Choroid plexus epithelial cell (primary cell): ENCODE measurements around the gene GJB3.
"Not testable (repeated sequence)": the region's sequence is repeated elsewhere in the genome, so short reads cannot be mapped to it uniquely, and the experiment has no call there.

Source experiments
- DNase-seq: peaks from one replicate; pipeline ENCODE4 v3.0.0-alpha.2; 2010; ENCODE audit warnings: low read depth
- H3K4me3 ChIP-seq: 2 replicates; pipeline ENCODE4 v1.5.1; 2011; ENCODE audit warnings: low read depth, mild to moderate bottlenecking, control low read depth, low read length, moderate library complexity
- CTCF ChIP-seq: conservative IDR thresholded peaks from 2 replicates; pipeline ENCODE4 v1.5.1; 2011; ENCODE audit warnings: low read depth, mild to moderate bottlenecking, control low read depth, inconsistent platforms, low read length, moderate library complexity

Gene GJB3

DNA sequence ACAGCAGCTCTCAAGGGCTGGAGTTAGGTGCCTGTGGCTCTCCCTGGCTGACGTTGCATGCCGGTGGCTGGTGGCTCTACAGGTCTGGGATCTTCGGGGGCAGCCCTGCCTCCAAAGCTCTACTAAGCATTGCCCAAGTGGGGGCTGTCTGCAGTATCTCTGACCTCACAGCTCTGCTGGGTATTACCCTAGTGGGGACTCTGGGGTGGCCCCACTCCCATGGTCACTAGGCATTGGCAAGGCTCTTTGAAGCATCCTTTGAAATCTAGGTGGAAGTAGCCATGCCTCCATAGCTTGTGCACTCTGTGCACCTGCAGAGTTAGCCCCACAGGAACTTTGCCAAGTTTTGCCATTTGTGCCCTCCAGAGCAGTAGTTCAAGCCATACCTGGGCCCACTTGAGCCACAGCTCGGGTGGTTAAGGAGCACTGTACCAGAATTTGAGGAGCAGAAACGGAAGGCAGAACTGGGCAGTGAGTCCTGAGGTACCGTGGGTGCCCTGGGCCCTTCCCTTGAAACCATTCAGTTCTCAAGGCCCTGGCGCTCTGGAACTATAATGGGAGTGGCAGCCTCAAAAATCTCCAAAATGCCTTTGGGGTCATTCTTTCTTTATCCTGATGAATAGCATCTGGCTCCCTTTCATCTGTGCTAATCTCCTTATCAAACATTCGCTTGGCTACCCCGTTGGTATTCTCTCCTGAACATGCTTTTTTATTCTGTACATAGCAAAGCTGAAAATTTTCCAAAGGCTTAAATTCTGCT, 27.2 kb downstream of the GJB3 start:
- DNase-seq, result no peak
- no peak for TF ChIP-seq CTCF
- no peak overlapping the region for H3K4me3 ChIP-seq

GRCh38 chr1:34810781-34811180, 29.8 kb downstream of the GJB3 start:
- not testable (repeated sequence) for H3K4me3 ChIP-seq

GRCh38 chr1:34816332-34816731, 35.3 kb downstream of the GJB3 start:
- no peak for TF ChIP-seq CTCF
- H3K4me3 ChIP-seq, result no peak overlapping the region
- DNase-seq, result no peak

More at GRCh38 chr1:34810781-34811180, 29.8 kb downstream of the GJB3 start:
- not testable (repeated sequence) for DNase-seq

DNA sequence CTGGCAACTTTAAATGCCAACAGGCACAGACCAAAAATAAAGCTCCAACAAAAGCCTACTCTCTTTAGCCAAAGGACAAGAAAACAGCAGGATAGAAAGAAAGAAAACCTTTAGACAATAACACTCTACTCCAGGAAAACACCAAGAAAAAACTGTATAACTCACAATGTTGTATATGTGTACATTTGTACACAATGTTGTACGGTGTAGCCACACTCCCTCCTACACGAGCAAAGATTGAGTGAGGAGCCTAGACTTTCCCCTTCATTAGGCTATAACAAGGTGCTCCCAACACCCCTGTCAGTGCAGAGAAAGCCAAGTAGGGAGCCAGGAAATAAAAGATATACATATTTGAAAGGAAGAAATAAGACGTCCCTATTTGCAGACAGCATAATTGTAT, 35.8 kb downstream of the GJB3 start:
- no peak for DNase-seq
- no peak for TF ChIP-seq CTCF
- H3K4me3 ChIP-seq, result no peak overlapping the region

- DNase-seq, H3K4me3 ChIP-seq: not testable (repeated sequence)
Observed at GRCh38 chr1:34818862-34819261, 37.8 kb downstream of the GJB3 start.

- no peak overlapping the region for H3K4me3 ChIP-seq
- no peak for DNase-seq
- TF ChIP-seq CTCF, result no peak
Observed at GRCh38 chr1:34822202-34822601, 41.2 kb downstream of the GJB3 start.

- H3K4me3 ChIP-seq, result no peak overlapping the region
- DNase-seq, result no peak
- no peak for TF ChIP-seq CTCF
Observed at GRCh38 chr1:34824817-34825454, 43.9 kb downstream of the GJB3 start.

DNA sequence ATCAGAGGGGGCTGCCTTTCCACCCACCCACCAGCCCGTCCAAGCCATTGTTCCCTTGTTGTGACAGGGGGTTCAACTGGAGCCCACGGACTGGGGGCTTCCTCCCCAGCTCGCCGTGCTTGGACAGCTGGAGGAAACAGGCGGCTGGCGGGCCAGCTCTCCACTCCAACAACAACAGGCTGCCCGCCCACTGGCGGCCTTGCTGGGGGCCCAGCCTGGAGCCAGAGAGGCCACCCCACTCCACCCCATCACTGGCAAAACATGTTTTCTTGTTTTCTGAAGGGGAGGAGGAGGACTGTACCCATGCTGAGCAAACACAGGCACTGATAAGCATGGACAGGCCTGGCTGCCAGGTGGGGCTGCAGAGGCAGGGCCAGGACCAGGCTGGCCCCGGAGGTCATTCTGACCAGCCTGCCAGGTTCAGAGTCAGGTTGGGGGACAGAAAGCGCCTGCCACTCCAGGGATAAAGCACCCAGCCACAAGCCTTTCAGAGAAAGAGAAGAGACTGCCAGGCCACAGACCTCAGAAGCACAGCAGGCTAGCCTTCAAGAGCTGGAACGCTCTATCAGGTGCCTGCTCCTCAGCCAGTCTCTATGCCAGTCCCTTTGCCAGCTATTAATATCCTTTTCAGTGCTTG, 44.6 kb downstream of the GJB3 start:
- no peak for DNase-seq
- no peak for TF ChIP-seq CTCF
- no peak overlapping the region for H3K4me3 ChIP-seq
